NCI-H1417 (cell line): Measurements from ENCODE around the gene CPS1.

Experiments
- DNase-seq, 3 experiments: peaks; one replicate each; lab custom pipeline; 2025; lab: John Stamatoyannopoulos, UW

CPS1 gene

DNA sequence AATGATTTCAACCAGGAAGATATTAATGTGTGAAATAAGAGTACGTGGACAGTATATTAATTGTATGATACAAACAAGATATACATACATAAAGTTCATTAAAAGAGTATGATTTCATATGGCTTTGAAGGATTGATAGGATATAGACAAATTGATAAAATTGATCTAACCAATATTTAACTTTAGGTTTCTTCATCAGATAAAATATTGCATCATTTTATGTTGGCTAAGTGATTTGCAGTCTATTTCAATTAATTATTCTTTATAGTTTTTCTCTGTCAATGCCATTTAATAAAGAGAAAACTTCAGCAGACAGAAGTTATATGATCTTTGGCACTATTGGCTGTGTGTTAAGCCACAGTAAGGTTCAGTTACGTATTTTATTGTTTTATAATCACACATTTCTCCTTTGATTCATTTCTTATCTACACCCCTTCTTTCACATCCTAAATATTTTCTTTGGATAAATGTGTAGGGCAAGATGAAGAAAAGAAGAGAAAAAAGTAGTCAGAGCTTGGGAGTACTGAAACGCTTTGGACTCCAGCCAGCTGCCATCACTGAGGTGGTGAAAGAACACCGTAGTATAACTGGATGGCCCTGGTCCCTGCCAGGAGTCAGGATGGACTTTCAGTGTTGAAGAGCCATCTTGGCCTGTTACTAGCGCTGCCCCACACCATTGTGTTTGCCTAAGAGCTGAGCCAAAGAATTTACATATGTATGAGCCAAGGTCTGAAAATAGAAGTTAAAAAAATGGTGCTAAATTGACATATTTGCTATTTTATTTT lies 9.8 kb upstream of the CPS1 start:
- no peak for DNase-seq

DNA sequence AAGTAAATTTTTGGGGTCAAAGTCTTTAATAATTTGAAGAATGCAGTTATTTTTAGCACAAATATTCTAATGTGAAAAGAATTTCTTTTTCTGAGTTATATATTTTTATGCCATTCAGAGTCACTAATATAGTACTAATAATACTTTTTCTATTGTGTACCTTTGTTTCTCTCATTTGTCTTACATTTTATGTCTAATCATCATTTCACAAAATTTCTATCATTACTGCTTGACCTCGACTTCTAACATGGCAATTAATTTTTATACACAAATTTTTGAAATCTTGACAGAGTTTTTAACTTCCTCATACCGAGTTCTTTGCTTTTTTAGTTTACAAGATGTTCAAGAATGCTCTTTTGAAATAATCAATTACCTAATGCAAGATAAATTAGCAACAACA lies 8.4 kb upstream of the CPS1 start:
- DNase-seq, result no peak

DNA sequence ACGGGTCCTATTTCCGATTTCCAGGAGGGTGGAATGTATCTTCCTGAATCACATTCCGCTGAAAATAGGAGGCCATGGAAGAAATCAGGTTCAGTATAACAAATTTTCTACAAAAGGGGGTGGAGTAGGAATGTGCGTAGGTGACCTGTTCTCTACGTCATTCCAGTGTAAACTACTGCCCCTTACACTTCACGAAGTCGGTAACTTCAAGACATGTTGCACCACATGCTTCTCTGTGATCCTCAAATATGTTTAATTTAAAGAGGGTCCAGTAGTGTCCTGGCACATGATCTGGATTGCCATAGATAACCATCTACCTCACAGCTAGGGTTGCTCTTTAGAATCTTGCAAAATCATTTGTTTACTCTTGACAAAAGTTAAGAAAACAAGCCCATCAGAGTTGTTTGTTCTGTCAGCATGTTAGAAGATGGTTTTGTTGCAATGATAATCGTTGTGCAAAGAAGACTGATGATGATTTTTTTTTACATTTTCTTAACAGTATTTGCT lies 7.5 kb upstream of the CPS1 start:
- DNase-seq, result no peak

DNA sequence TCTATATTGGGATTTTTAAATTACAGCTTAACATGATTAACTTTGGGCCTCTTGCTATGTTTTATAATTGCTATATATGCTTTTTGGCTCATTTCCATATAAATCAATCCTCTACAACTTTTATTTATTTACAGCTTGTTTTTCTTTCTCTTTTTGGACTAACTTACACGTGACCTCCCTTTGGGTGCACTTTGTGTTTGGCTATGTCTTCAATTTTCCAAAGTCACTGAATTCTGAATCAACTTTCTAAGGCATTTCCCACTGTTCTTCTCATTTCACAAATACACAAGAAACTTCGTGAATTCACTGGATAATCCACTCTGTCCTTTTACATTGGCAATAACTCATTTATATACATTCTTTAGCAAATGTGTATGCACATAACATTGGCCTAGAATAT lies 5.4 kb upstream of the CPS1 start:
- no peak for DNase-seq

DNA sequence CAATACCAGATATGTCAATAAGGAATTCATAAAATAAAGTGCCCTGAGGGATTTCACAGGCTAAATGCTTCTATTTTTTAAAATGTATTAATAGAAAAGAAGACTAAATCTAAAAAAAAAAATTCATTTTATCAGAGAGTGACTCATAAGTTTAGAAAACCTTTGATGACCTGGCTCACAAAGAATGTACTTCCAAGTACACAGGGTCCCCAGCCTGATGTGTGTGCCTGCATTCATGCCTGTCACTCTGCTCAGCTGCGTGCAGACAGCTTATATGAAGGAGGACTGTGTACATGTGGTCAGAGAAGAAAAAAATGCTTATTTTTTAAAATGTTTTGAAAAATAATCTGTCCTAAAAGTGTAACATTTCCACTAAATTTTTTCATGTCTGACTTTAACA lies 3.0 kb upstream of the CPS1 start:
- DNase-seq, result no peak

DNA sequence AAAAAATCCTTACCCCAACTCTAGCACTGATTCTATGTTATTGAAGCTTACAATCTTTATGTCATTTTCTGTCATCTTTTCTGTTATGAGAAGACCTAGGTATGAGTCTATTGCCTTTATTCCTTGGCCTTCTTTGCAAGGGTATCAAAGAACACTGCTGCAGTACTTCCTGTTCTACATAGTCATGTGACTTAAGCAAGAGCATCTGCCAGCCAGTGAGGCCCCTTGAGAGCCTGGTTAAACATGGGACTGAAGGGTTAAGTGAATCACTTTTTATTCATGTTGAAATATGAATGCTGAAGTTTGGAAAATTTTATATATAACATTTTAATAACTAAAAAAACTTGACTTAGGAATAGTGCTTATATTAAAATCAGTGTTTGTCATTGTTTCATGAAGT lies 844 bp upstream of the CPS1 start:
- no peak for DNase-seq

DNA sequence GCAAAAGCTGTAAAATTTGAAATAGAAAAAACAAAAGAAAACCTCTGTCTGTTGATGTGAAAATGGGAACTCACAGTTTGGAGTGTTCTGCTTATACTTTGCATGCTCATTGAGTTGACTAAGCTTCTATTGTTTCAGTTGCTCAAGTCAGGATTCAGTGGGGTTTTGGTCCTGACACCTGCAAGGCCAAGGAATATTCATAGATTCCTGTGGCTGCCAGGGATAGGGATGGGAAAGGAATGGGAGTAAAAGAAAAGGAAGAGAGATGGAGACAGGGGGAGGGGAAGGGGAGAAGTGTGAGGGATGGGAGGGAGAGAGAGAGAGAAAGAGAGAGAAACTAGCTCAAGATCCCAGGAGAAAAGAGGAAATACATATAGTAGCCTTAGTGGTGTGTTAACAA lies 1.3 kb downstream of the CPS1 start:
- no peak for DNase-seq

DNA sequence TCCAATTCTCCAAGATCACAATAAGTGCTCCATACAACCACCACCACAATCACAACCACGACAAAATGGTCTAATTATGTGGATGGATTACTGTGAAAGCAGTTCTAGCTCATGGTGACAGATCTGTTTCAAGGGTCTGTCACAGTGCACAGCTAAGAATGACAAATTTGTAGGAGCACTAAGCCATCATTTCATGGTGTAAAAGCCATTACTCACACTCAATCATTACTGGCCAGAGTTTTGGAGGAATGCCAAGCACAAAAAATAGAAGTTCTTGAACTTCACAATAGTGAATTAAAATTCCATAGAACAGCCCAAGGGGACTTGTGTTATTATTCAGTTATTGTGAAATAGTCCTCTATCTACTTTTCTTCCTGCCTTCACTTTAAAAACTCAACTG lies 2.3 kb downstream of the CPS1 start:
- DNase-seq, result peak in 2 of 3 experiments; percentile 6 to 66

DNA sequence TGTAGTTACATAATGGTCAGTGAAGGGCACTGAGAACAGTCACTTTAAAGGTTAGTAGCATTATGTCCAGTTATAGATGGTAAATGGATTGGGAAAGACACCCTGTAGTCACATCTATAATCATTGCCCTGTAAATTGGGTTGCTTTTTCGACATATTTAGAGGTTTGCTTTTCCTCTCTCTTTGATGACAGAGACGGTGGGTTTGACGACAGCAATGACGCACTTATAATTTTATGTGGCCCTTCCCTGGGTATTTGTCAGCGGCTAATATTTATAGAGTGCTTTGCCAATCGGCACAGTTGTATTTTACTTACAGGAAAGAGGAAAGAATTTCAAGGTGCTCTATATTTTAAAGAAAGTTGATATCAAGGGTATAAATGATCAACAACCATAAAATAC lies 2.8 kb downstream of the CPS1 start:
- no peak for DNase-seq

DNA sequence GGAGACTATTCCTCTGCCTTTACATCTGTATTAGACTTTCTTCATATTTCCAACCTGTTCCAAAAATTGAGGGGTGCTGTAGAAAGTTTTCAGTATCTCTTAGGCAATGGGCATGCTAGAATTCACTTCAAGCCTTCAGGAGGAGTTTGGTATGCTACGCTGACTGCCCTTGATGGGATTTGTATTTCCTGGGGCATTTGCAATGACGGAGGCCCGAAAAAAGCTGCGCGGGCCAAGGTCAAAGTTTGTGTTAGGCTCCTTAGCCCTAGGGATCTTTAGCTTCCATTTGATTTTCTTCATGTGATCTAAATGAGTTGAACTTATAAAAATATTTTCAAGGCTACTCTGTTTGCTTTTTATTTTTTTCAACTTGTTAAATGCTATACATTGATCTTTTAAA lies 5.1 kb downstream of the CPS1 start:
- DNase-seq, result no peak

DNA sequence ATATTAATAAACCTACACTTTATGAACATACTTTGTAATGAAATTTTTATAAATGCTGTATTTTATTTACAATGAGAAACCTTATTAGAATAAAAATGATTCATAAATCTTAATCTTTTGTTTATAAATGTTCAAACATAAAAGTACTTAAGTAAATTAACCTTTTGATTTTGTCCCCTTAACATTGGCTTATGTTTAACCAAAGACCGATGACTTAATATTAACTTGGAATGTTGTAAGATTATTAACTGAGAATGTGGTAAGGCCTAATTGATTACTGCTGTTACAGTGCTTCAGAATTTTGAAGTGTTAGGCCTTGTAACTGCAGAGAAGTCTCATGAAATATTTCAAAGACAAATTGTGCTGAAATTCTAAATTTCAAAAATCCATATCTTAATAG lies 5.7 kb downstream of the CPS1 start:
- DNase-seq, result no peak

DNA sequence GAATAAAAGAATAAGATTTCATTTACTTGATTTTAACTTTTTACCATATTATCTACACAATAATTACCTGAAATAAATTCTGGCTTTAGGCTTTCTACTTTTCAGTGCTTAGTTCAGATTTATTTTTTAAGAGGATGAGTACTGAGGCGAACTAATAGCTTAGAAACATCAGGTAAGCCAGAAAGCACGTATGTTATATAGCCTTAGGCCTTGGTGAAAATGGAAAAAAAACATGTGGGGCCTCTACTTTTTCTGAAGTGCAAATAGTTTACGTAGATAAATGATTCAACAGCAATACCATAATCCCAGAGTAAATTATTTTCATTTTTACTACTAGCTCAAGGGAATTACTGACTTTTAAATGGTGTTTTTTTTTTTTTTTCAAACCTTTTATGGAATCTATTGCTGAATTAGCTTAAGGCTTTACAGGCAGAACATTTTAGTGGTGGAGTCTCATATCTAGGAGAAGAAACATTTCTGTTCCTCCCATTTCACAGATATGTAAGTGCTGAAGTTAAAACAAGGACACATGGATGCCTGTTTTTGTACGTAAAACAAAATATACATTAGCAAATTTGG lies 6.2 kb downstream of the CPS1 start:
- no peak for DNase-seq

DNA sequence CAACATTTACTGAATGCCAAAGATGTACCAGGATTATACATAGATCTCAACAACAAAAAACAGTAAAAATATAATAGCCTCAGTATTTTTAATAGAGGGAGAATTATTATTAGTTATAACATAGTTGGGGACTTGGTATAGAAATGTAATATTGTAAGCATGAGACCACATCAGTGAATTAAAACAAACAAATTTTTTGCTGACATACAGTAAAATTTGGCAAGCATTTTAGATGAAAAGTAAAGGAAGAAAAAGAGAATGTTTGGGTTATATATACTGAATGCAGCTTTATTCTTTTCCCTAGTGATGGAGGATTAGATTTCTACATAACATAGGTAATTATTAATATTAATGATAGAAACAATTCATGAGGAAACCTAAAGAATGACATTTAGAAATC lies 10.9 kb downstream of the CPS1 start:
- no peak for DNase-seq

DNA sequence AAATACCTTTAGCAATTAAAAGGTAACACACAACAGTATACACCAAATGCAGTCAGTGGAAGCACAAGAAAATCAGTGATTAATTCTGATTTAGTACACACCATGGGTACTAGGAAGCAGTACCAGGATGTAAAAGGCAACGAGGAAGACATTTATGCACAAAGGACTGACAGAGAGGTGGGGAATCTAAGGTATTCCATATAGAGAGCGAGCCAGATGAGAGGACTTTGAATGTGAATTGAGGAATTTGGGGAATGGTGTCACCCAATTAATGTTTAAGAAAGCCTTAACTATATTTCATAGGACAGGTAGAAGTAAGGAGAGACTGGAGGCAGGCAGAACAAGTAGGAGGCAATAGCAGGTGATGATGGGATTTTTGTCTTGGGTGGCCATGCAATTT lies 11.7 kb downstream of the CPS1 start:
- no peak for DNase-seq

DNA sequence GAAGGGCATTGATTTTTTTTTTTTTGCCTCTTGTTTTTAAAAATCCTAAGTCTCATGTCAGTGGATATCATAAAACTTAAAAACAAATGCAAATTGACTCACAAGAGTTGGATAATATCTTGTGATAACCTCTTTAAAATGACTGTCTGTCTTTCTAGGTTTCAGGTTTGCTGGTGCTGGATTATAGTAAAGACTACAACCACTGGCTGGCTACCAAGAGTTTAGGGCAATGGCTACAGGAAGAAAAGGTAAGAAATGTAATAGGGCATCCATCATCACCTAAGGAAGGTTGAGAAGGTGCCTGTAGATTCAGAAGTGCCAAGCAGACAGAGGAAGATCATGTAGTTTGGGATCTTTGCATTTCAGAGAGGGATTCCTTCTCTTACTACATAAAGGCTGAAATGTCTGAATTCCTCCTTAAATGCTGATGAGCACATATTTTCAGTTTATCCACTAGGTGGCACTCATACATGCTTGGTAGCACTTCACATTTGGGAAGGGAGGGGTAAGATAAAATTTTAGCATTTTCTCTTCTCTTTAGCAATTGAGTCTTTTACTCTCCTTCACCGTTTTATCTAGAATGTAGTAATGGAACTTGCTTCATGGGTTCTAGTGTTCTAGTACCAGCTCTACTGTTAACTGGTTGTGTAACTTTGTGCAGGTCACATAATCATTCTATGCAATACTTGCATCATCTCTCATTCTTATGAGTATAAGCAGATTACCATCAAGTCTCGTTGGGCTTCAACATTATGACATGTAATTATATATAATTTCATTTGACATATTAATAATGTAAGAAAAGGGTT lies 21.1 kb downstream of the CPS1 start:
- peak; percentile 16 to 66 (median 29) for DNase-seq

DNA sequence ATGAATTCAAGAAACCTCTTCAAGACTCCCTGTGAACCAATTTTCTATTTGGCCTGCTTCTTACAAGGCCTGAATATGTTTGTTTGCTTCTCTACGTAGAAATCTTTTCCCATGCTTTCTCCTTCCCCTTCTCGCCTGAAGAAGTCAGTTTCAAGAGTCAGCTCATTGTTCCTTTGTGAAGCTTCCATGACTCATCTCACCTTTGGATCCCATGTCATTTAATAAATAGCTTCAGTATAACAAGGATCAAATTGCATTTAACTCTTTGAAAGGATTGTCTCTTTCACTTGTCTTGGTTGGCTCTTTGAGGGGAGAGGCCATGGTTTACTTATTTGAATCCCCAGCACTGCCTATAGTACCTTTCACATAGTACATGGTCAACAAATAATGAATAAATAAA lies 28.4 kb downstream of the CPS1 start:
- DNase-seq, result no peak

DNA sequence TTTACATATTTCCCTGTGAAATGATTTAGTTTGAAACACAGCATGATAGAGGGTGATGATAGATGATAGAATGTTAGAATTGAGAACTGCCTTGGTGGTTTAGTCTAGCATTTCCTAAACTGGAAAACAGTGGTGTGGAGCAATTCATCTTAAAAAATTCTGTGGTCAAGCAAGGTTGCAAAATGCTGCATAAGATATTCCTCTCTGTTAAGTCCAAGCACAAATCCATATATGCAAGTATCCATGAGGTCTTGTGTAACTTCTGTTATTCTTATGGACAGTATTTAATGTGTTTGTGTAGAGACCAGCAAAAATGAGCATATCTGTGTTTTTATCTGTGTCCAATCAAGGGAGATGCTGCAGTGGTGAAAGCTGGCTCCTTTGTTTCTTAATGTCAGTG lies 30.0 kb downstream of the CPS1 start:
- DNase-seq, result no peak

DNA sequence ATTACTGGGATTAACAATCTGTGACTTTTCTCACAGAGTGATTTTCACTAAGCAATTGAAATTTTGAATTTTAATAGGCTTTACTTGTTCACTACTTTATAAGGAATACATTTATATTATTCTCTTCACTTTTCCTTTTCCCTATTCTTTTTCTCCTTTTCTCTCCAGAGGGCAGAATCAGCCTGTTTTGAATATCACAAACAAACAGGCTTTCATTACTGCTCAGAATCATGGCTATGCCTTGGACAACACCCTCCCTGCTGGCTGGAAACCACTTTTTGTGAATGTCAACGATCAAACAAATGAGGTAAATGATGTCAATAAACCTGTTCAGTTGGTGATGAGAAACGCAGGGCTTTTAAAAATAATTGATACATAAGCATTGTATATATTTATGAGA lies 35.3 kb downstream of the CPS1 start:
- DNase-seq, result peak in 1 of 3 experiments; percentile 17

DNA sequence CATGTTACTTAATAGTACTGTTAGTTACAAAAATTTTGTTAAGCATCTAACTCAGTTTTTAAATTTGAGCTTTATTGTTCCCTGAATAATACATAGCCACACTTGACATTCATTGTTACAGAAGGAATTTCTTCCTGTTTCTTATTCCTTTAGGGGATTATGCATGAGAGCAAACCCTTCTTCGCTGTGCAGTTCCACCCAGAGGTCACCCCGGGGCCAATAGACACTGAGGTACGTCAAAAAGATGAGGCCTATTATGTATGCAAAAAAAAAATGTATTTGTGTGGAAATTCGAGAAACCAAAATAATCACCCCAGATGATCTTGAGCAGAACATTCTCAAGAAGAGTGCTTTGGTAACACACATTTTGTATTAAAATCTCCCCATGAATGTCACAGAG lies 36.3 kb downstream of the CPS1 start:
- no peak for DNase-seq

DNA sequence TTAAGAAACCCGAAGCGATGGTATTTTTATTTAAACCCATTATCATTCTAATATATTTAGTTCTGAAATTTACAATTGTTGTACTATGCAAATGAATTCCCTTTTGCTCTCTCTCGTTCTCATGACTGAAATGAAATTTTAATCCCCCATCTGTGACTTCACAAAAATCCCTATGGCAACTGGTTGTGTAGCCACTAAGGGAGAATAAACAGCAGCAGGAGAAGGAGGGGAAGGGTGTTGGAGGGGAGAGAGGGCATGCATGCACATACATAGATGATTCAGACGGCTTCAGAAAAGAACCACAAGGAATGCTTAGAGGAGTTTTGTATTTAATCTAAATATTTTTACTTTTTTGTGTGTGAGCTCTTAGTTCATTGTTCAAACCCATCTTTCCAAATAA lies 36.8 kb downstream of the CPS1 start:
- no peak for DNase-seq

DNA sequence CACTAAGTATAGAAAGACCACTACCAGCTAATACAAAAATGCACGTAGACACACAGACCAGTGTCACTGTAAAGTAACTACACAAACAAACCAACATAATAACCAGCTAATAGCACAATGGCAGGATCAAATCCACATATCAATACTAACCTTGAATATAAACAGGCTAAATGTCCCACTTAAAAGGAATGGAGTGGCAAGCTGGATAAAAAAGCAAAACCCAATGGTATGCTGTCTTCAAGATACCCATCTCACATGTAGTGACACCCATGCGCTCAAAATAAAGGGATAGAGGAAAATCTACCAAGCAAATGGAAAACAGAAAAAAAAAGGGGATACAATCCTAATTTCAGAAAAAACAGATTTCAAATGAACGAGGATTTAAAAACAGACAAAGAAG lies 41.8 kb downstream of the CPS1 start:
- no peak for DNase-seq

DNA sequence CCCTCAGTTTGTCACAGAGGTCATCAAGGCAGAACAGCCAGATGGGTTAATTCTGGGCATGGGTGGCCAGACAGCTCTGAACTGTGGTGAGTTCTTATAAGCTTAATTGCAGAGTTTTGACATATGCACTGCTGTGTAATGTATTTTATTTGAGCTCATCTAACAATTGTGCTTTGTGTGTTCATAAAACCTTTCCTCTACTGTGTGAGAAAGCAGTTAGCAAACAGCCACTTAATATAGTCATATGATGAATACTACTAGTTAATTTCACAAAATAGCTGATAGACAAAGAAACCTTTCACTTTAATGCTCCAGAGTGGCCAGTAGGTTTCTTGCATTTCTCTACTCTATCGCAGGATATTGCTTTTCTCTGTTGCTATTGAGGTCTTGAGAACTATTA lies 43.1 kb downstream of the CPS1 start:
- no peak for DNase-seq

DNA sequence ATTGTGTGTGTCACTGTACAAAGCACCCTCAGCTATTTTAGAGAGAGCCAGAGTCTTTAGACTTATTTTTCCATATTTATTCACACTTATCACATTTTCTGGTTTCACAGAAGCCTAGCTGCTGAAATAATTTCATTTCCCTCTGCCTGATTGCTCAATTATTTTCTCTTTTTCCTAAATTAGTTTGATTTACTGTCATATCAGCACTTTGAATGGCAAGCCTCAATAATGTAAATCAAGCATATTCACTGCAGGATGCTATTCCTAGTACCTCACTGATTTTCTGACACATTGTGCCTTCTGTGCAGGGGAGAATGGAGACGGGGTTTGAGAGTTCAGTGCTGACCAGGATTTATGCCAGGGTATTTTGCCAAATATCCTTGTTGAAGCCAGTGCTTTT lies 48.3 kb downstream of the CPS1 start:
- no peak for DNase-seq
